Cardiac muscle cell (in vitro differentiated cells and primary cell): ENCODE data around the gene ACSM2B. TPM values are rescaled to one million over a fixed set of nuclear protein-coding genes. Genes with fewer than 3 reads are reported as not detected.
"Not testable (repeated sequence)": the region's sequence is repeated elsewhere in the genome, so short reads cannot be mapped to it uniquely, and the experiment has no call there.

Source experiments
- DNase-seq, 2 donors: peaks; one replicate each; pipeline versions ENCODE4 v3.0.0 to v3.0.0-alpha.2; 2010 to 2017; ENCODE audit warnings: low read depth in 1 of 2, low spot score in 1 of 2
- H3K27ac ChIP-seq: fragments of 200-600 bp; sonication (generic); 2 replicates; pipeline ENCODE4 v1.5.1; 2016
- H3K27me3 ChIP-seq: fragments of 200-600 bp; sonication (generic); 2 replicates; pipeline ENCODE4 v1.6.0; 2016; ENCODE audit warnings: control low read depth
- H3K36me3 ChIP-seq: fragments of 200-600 bp; sonication (generic); 2 replicates; pipeline ENCODE4 v1.5.1; 2016; ENCODE audit warnings: control low read depth
- H3K4me1 ChIP-seq: fragments of 200-600 bp; sonication (generic); 2 replicates; pipeline ENCODE4 v1.8.1; 2017; ENCODE audit warnings: low read depth, mild to moderate bottlenecking, mixed run types
- H3K4me3 ChIP-seq: fragments of 200-600 bp; sonication (generic); 2 replicates; pipeline ENCODE4 v1.5.1; 2016; ENCODE audit warnings: mild to moderate bottlenecking
- H3K9me3 ChIP-seq: fragments of 200-600 bp; sonication (generic); 2 replicates; pipeline ENCODE4 v1.5.1; 2017; ENCODE audit warnings: low read depth, mild to moderate bottlenecking, control low read depth
- CTCF ChIP-seq: IDR thresholded peaks from 2 replicates; pipeline ENCODE4 v1.5.1; 2012; ENCODE audit warnings: low read depth, mild to moderate bottlenecking, low read length
- polyA plus RNA-seq: library from polyadenylated mRNA; unstranded; fragments of >200 nt; fragmentation: Nextera tagmentation; extraction: Ambion mirVana; gene quantifications from 2 replicates; pipeline ENCODE4 v1.2.1, GENCODE V29; 2016
- total RNA-seq: library from RNA; depleted of rRNA; stranded (reverse); fragments of >200 nt; gene quantifications from 2 replicates; pipeline ENCODE4 v1.2.3, GENCODE V29; 2016

The ACSM2B gene
- total and polyA plus RNA-seq, 2 experiments from 2014 or later: not detected

- H3K27ac ChIP-seq: no peak overlapping the region
- H3K36me3 ChIP-seq: no peaks in the 10 kb centered on the region
- H3K27me3 ChIP-seq: no peaks in the 10 kb centered on the region
- TF ChIP-seq CTCF: no peak
- no peaks in the 10 kb centered on the region for H3K4me1 ChIP-seq
- no peak overlapping the region for H3K4me3 ChIP-seq
- H3K9me3 ChIP-seq: no peaks in the 10 kb centered on the region
- no peak for DNase-seq
Observed at GRCh38 chr16:20517149-20517548, 59.0 kb downstream of the ACSM2B start.

- DNase-seq: peak; percentile 1 to 22
- Histone ChIP-seq H3K4me1 (no peaks in the 10 kb centered on the region), H3K36me3 (no peaks in the 10 kb centered on the region), H3K27ac (no peak overlapping the region), H3K4me3 (no peak overlapping the region), H3K27me3 (no peaks in the 10 kb centered on the region), H3K9me3 (no peaks in the 10 kb centered on the region)
- no peak for TF ChIP-seq CTCF
Observed at GRCh38 chr16:20515688-20516090, 60.5 kb downstream of the ACSM2B start.

- peak in 1 of 2 donors; percentile 12 for DNase-seq
- no peak overlapping the region for H3K4me3 ChIP-seq
- no peak overlapping the region for H3K27ac ChIP-seq
- no peaks in the 10 kb centered on the region for H3K4me1 ChIP-seq
- no peaks in the 10 kb centered on the region for H3K9me3 ChIP-seq
- no peaks in the 10 kb centered on the region for H3K27me3 ChIP-seq
- no peaks in the 10 kb centered on the region for H3K36me3 ChIP-seq
- TF ChIP-seq CTCF: no peak
Observed at GRCh38 chr16:20510323-20510722, 65.8 kb downstream of the ACSM2B start.

GRCh38 chr16:20507280-20507679 lies 68.9 kb downstream of the ACSM2B start:
- DNase-seq: no peak
- no peak overlapping the region for H3K27ac ChIP-seq
- H3K27me3 ChIP-seq: no peaks in the 10 kb centered on the region
- H3K4me3 ChIP-seq: no peak overlapping the region
- no peaks in the 10 kb centered on the region for H3K4me1 ChIP-seq
- TF ChIP-seq CTCF: no peak
- H3K9me3 ChIP-seq: no peaks in the 10 kb centered on the region
- H3K36me3 ChIP-seq: no peaks in the 10 kb centered on the region

GRCh38 chr16:20504418-20504817 lies 71.7 kb downstream of the ACSM2B start:
- DNase-seq: no peak
- H3K4me3 ChIP-seq: no peak overlapping the region
- no peaks in the 10 kb centered on the region for H3K9me3 ChIP-seq
- no peak overlapping the region for H3K27ac ChIP-seq
- no peaks in the 10 kb centered on the region for H3K36me3 ChIP-seq
- no peak for TF ChIP-seq CTCF
- no peaks in the 10 kb centered on the region for H3K27me3 ChIP-seq
- H3K4me1 ChIP-seq: no peaks in the 10 kb centered on the region

GRCh38 chr16:20491448-20491847 lies 84.7 kb downstream of the ACSM2B start:
- not testable (repeated sequence) for H3K4me1 ChIP-seq, H3K9me3 ChIP-seq, H3K27ac ChIP-seq, H3K4me3 ChIP-seq, DNase-seq, H3K27me3 ChIP-seq, H3K36me3 ChIP-seq

GRCh38 chr16:20490994-20491393 lies 85.2 kb downstream of the ACSM2B start:
- not testable (repeated sequence) for H3K27ac ChIP-seq

More at GRCh38 chr16:20490994-20491393, 85.2 kb downstream of the ACSM2B start:
- H3K4me1 ChIP-seq, DNase-seq, H3K27me3 ChIP-seq, H3K9me3 ChIP-seq, H3K4me3 ChIP-seq, H3K36me3 ChIP-seq: not testable (repeated sequence)
